Occipital lobe (tissue), 3 donors: ENCODE results near the gene MYO10. TPM values are rescaled to one million over a fixed set of nuclear protein-coding genes. Genes with fewer than 3 reads are reported as not detected.

ENCODE experiments used
- DNase-seq: peaks from one replicate; lab custom pipeline; 2025; lab: John Stamatoyannopoulos, UW
- small RNA-seq: library from RNA; depleted of rRNA; stranded (forward); fragments of <200 nt; gene quantifications from one replicate; pipeline ENCODE3, GENCODE V24; 2014
- total RNA-seq: library from RNA; depleted of rRNA; stranded (reverse); fragments of >200 nt; gene quantifications from one replicate; pipeline ENCODE4 v1.2.3, GENCODE V29; 2014

MYO10 gene
- total RNA-seq, 1 donor from 2014 or later = 31.2 TPM

DNA sequence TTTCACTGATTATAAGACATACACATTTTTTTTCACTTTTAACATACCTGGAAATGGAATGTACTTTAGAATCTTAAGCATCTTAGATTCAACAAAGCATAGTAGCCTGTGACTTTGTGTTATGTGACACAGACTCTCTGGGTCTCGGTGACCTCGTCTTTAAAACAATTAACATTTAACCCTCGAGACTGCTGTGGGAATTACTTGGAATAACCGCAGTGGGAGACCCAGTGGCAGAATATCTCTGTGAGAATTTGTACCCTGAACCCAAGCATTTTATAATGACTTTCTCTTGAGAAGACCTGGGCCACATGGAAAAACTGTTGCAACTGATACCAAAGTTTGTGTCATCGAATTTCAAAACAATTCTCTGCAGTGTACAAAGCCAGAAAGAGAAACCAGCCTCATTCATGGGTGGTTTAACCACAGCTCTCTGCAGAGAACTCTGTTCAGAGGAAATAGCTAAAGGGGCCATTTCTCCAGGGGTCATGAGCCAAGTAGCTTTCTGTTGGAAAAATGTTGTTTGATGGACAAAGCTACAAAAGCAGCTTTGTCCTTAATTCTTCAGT, 309.3 kb downstream of the MYO10 start:
- no peak for DNase-seq

DNA sequence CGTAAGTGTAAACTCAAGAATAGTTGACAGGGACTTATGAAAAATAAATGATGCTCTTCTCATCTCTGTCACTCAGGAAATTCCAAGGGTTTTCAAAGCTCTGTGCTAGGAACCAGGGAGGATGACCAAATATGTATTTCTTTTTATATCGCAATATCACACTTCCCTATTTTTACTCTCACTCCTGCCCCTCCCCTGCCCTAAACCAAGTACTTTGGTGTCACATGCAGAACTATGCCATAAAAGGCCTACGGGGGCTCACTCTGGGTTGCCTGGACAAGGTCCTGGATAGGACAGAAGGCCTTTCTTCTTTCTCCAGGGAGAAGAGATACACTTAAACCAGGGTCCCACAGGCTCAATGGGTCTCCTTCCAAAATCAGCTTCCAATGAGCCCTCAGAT, 311.0 kb downstream of the MYO10 start:
- no peak for DNase-seq

DNA sequence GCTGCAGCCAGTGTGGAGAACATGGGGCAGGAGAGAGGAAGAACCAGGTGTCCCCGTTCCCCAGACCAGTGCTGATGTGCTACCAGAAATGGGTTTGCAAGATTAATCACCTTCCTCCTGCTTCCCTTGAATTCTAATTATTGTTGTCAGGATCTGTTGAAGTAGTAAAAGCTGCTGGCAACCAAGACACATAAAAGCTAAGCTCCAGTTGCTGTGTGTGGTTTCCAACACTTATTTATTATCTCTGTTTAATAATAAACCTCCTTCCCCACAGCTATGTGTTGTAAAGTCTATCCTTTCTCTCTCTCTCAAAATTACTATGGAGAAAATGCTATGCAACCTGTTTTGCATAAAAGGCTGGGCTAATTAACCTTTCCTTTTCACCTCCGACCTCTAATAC, 317.0 kb downstream of the MYO10 start:
- no peak for DNase-seq

GRCh38 chr5:16618138-16618897, 317.8 kb downstream of the MYO10 start:
- DNase-seq = no peak

DNA sequence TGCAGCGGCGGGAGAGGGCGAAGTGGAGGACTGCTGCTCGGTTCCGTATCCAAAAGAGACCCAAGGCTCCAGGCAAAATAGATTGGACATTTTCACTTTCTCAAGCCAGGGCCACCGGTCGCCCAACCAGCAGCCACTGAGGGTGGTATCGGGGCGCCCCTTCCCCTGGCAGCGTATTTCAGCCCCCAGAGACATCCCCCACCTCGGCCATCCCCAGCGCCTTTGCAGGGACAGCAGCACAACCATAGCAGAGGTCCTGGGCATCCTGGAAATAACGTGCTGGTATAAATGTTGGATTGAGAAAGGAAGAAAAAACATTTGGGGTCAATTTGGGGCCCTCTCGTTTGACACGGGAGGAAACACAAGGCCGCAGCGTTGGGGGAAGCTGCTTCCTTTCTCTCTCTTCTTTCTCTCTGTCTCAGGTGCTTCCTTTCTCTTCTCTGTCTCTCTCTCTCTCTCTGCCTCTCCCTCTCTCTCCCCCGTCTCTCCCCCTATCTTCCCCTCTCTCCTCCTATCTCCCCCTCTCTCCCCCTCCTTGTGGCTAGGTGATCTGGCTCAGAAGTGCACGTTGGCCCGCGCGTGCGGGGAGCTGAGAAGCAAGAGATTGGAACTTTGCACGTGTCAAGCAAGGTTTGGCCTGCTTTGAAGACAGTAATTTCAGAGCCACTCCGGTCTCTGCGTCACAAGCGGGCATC, 318.7 kb downstream of the MYO10 start:
- DNase-seq = no peak

DNA sequence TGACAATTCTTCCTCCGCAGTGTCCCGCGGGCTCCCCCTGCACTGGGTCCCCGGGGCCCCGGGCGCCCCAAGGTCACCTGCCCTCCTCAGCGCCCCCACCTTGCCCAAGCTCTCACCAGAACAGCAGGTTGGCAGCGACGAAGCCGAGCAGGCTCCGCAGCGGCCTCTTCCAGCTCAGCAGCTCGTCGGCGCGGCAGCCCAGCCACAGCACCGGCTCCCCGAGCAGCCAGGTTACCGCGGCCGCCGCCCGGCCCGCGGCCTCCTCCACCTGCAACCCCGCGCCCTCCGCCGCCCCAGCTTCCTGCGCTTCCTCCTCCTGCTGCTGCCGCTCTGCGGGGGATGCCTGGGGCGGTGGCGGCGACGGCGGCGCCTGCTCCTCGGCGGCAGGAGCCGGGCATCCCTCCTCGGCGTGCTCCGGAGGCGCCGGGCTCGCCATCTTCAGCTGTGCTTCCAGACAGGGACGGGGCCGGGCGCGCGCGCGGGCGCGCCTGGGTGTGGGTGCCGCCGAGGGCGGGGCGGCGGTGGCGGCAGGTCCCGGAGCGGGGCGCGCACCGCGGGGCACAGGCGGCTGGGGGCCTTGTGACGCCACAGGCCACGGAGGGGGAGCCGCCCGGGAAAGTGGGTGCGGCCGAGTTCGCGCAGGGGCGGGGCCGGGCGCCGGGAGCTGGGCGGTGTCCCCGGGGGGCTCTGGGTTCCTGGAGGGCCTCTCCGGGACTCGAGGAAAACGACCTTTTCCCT, 319.4 kb downstream of the MYO10 start, which contains the start of gene RETREG1:
RETREG1 (minus strand) TSS at position 462 of the 738 bp plus-strand sequence; CDS start at position 436, 26 bp downstream.
- peak; percentile 64 for DNase-seq

DNA sequence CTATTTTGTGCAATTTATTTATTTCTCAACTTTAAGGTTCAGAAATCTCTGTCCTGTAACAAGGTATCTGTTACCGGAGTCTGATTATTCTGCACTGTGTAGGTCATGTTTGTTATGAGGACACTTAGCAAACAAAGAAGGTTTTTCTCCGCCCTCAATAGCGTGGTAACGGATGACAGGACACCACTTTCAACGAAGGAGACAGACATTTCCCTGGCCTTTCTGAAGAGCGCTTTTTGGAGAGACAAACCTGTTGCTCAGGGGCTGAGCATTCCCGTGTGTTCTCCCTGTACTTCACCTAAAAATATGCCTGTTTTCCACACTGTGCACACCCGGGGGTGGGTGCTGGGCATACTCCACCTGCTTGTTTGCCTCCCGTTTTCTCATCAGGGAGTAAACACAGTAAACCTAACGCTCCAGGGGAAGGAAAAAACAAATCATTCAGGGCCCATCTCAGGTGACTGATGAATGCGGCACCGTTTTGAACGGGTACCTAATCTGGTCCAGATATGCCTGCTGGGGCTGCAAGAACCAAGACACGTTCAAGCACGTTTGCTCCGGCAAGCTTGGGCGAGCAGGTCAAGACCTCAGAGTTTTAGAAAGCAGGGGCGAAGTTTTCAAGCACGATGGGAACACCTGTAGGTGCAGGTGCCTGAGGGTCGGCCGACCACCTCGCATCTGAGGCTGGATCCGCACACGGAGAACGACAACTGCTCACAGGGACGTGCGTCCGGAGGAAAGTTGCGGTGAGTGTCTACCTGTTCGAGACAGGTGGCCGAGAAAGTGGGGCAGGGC, 320.1 kb downstream of the MYO10 start:
- DNase-seq = no peak

GRCh38 chr5:16612007-16612406, 324.1 kb downstream of the MYO10 start:
- no peak for DNase-seq

Small RNA genes within 50 kb of the gene (small RNA-seq; reads per million reads assigned to genes)
- gene RF00019 (not detected), gene RNA5SP179 (not detected), gene RNU6-660P (not detected)
